Transverse colon (tissue), 4 donors: ENCODE data around the gene PRR19. TPM values are rescaled to one million over a fixed set of nuclear protein-coding genes. Genes with fewer than 3 reads are reported as not detected.

Experiments used
- DNase-seq: peaks from one replicate; pipeline ENCODE4 v3.0.0-alpha.2; 2019
- H3K27ac ChIP-seq, 4 donors: fragments of 200-600 bp; sonication (generic); 2 replicates each; pipeline ENCODE4 v1.5.1; 2016 to 2018; ENCODE audit warnings: inconsistent platforms in 4 of 4
- H3K27me3 ChIP-seq: fragments of 200-600 bp; sonication (generic); 2 replicates; pipeline ENCODE4 v1.5.1; 2017; ENCODE audit warnings: inconsistent platforms
- H3K36me3 ChIP-seq, 4 donors: fragments of 200-600 bp; sonication (generic); 2 replicates each; pipeline ENCODE4 v1.5.1; 2017 to 2019; ENCODE audit warnings: inconsistent platforms in 4 of 4
- H3K4me1 ChIP-seq, 4 donors: fragments of 200-600 bp; sonication (generic); 2 replicates each; pipeline ENCODE4 v1.5.1; 2017 to 2020; ENCODE audit warnings: inconsistent platforms in 4 of 4
- H3K4me3 ChIP-seq, 4 donors: fragments of 200-600 bp; sonication (generic); 1 replicate in 1 of 4; 2 replicates in 3 of 4; pipeline versions ENCODE4 v1.5.1 to v1.6.1; 2017 to 2019; ENCODE audit warnings: inconsistent platforms in 4 of 4
- H3K9me3 ChIP-seq, 2 donors: fragments of 200-600 bp; sonication (generic); 2 replicates each; pipeline ENCODE4 v1.5.1; 2017 to 2019; ENCODE audit warnings: inconsistent platforms in 2 of 2
- CTCF ChIP-seq, 5 experiments: fragments of 200-600 bp in 3 of 5; fragments of 450-650 bp in 2 of 5; sonication (generic) in 3 of 5; IDR thresholded peaks; 1 replicate in 2 of 5; 2 replicates in 3 of 5; pipeline ENCODE4 v1.5.1; 2016 to 2017; ENCODE audit warnings: antibody characterized with exemption in 5 of 5, inconsistent platforms in 3 of 5, mild to moderate bottlenecking in 2 of 5, moderate library complexity in 1 of 5
- EP300 ChIP-seq: sonication (generic); formaldehyde crosslinking; IDR thresholded peaks from one replicate; pipeline ENCODE4 v1.6.1; 2017; ENCODE audit warnings: antibody characterized with exemption, low read depth
- POLR2A ChIP-seq: fragments of 450-650 bp; IDR thresholded peaks from one replicate; pipeline ENCODE4 v1.6.1; 2016; ENCODE audit warnings: antibody characterized with exemption, mild to moderate bottlenecking, moderate library complexity
- POLR2AphosphoS5 ChIP-seq, 3 donors: sonication (generic); formaldehyde crosslinking; IDR thresholded peaks; one replicate each; pipeline ENCODE4 v1.6.1; 2016; ENCODE audit warnings: antibody characterized with exemption in 3 of 3
- WGBS, 2 donors: methylation state at CpG; one replicate each; pipeline ENCODE4 v1.1.5; 2018; ENCODE audit warnings: low coverage in 1 of 2; 5-methylcytosine and 5-hydroxymethylcytosine counted together
- in situ Hi-C, 4 donors: fragments of 200-750 bp; cut with MboI; loops; one replicate each; pipeline versions ENCODE4 v1.15.0 to v1.15.1; 2017; ENCODE audit warnings: low sequenced_read_pairs in 3 of 4, low pct_ligation_motif_present in 1 of 4, low pct_unique_long_range_greater_than_20kb in 1 of 4
- intact Hi-C: fragments of 100-400 bp; cut with DNase I; formaldehyde crosslinking; loops from one replicate; pipeline ENCODE4 v1.15.1; 2023; ENCODE audit warnings: low total_unique reads
- total RNA-seq, 4 donors: library from RNA; depleted of rRNA; stranded (reverse); fragments of >200 nt; gene quantifications; one replicate each; pipeline ENCODE4 v1.1.0, GENCODE V29; 2016

The PRR19 gene
- total RNA-seq, 4 donors from 2014 or later: 0.41 to 0.79 TPM; not detected in 2

- WGBS, 2 donors: 100% methylated on average over 3 of the region's 3 CpGs; no CpG with 5 or more reads in 1 of the 2 donors
- Histone ChIP-seq H3K9me3 (no peaks in the 10 kb centered on the region), H3K4me1 (peaks cover 0 to 2% (median 0%) of the 10 kb centered on the region in 4 donors), H3K4me3 (no peak overlapping the region), H3K27me3 (no peaks in the 10 kb centered on the region), H3K27ac (no peak overlapping the region), H3K36me3 (no peaks in the 10 kb centered on the region)
- in situ Hi-C loops (no loop called here), intact Hi-C loops (no loop called here)
- DNase-seq: no peak
- TF ChIP-seq EP300: no peak
- no peak for TF ChIP-seq POLR2A
- no peak for TF ChIP-seq CTCF (IDR thresholded peaks at IDR 0.05)
- TF ChIP-seq POLR2AphosphoS5 (IDR thresholded peaks at IDR 0.05): no peak
These were observed 31.1 kb downstream of the PRR19 start for GRCh38 chr19:42333018-42333417.

- in situ Hi-C loops (no loop called here), intact Hi-C loops (no loop called here)
- 90 to 95% methylated on average over 4 to 21 of the region's 21 CpGs for WGBS, 2 donors
- H3K4me1 ChIP-seq: no peaks in the 10 kb centered on the region
- DNase-seq: no peak
- H3K36me3 ChIP-seq: no peaks in the 10 kb centered on the region
- H3K4me3 ChIP-seq: no peak overlapping the region
- H3K27ac ChIP-seq: no peak overlapping the region
- no peaks in the 10 kb centered on the region for H3K9me3 ChIP-seq
- H3K27me3 ChIP-seq: no peaks in the 10 kb centered on the region
- TF ChIP-seq POLR2A: no peak
- no peak for TF ChIP-seq CTCF (IDR thresholded peaks at IDR 0.05)
- TF ChIP-seq EP300: no peak
- TF ChIP-seq POLR2AphosphoS5 (IDR thresholded peaks at IDR 0.05): no peak
These were observed 32.2 kb downstream of the PRR19 start for GRCh38 chr19:42333975-42334696.

DNA sequence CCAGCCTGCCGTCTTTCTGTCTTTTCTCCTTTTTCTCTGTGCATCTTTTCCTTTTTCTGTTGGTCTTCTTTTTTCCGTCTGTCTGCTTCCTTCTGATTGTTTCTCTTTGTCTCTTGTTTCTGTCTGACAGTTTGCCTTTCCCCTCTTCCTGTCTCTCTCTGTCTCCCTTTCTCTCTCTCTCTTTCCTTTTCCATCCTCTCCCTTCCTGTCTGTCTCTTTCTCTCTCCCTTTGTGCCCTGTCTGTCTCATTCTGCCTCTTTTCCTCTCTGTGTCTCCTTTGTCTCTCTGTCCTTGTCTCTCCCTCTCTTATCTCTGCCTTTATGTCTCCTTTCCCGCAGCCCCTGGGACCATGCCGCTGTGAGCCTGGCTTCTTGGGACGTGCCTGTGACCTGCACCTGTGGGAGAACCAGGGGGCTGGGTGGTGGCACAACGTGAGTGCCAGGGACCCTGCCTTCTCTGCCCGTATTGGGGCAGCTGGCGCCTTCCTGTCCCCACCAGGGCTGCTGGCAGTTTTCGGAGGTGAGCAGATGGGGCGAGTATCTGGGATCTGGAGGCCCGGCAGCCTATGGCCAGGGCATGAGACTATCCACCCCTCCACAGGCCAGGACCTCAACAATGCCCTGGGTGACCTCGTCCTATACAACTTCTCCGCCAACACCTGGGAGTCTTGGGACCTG lies 32.9 kb downstream of the PRR19 start:
- no peak overlapping the region for H3K4me3 ChIP-seq
- intact Hi-C loops (no loop called here), in situ Hi-C loops (no loop called here)
- no peak for DNase-seq
- TF ChIP-seq CTCF (IDR thresholded peaks at IDR 0.05) (no peak), EP300 (no peak), POLR2AphosphoS5 (IDR thresholded peaks at IDR 0.05) (no peak)
- H3K27me3 ChIP-seq: no peaks in the 10 kb centered on the region
- no peaks in the 10 kb centered on the region for H3K9me3 ChIP-seq
- H3K27ac ChIP-seq: no peak overlapping the region
- WGBS, 2 donors: 84 to 90% methylated on average over 2 to 13 of the region's 13 CpGs
- H3K36me3 ChIP-seq: no peaks in the 10 kb centered on the region
- H3K4me1 ChIP-seq: no peaks in the 10 kb centered on the region

- WGBS, 2 donors: 83 to 92% methylated on average over 4 to 7 of the region's 7 CpGs
- TF ChIP-seq EP300 (no peak), POLR2A (no peak), CTCF (IDR thresholded peaks at IDR 0.05) (no peak), POLR2AphosphoS5 (IDR thresholded peaks at IDR 0.05) (no peak)
- in situ Hi-C loops: no loop called here
- H3K4me3 ChIP-seq: no peak overlapping the region
- no peaks in the 10 kb centered on the region for H3K9me3 ChIP-seq
- no peak for DNase-seq
- H3K4me1 ChIP-seq: no peaks in the 10 kb centered on the region
- no peaks in the 10 kb centered on the region for H3K36me3 ChIP-seq
- H3K27ac ChIP-seq: no peak overlapping the region
- intact Hi-C loops: no loop called here
- H3K27me3 ChIP-seq: no peaks in the 10 kb centered on the region
These were observed 33.5 kb downstream of the PRR19 start for GRCh38 chr19:42335374-42335936.
